Measurements from ENCODE around the gene GPS1.

- TF ChIP-seq, protein P1, sequence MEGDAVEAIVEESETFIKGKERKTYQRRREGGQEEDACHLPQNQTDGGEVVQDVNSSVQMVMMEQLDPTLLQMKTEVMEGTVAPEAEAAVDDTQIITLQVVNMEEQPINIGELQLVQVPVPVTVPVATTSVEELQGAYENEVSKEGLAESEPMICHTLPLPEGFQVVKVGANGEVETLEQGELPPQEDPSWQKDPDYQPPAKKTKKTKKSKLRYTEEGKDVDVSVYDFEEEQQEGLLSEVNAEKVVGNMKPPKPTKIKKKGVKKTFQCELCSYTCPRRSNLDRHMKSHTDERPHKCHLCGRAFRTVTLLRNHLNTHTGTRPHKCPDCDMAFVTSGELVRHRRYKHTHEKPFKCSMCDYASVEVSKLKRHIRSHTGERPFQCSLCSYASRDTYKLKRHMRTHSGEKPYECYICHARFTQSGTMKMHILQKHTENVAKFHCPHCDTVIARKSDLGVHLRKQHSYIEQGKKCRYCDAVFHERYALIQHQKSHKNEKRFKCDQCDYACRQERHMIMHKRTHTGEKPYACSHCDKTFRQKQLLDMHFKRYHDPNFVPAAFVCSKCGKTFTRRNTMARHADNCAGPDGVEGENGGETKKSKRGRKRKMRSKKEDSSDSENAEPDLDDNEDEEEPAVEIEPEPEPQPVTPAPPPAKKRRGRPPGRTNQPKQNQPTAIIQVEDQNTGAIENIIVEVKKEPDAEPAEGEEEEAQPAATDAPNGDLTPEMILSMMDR (IDR thresholded peaks at IDR 0.05; ENCODE audit: borderline replicate concordance, extremely low read depth, low read length, poor library complexity, severe bottlenecking): no peak
- no peak for TF ChIP-seq EZH2 (IDR thresholded peaks at IDR 0.05; ENCODE audit: borderline replicate concordance, low read depth, low read length, severe bottlenecking)
These were observed 21.7 kb upstream of the GPS1 start for GRCh38 chr17:82029990-82030469.
